HepG2 (cell line): ENCODE measurements around the gene HES7. TPM values are rescaled to one million over a fixed set of nuclear protein-coding genes. Genes with fewer than 3 reads are reported as not detected.

Experiments
- HES4 ChIP-seq: sonication (generic); formaldehyde crosslinking; IDR thresholded peaks from 2 replicates; pipeline ENCODE4 v1.9.0; 2021; ENCODE audit warnings: mild to moderate bottlenecking, missing genetic modification reagents, borderline replicate concordance
- MYC ChIP-seq: sonication (generic); formaldehyde crosslinking; IDR thresholded peaks from 2 replicates; pipeline ENCODE4 v1.9.0; 2021; ENCODE audit warnings: missing genetic modification reagents, borderline replicate concordance
- RAD21 ChIP-seq: fragments of 450-650 bp; formaldehyde crosslinking; IDR thresholded peaks from 2 replicates; pipeline ENCODE4 v1.5.0; 2020; ENCODE audit warnings: mild to moderate bottlenecking
- ZNF644 ChIP-seq: IDR thresholded peaks from 2 replicates; pipeline ENCODE4 v1.6.1; 2016; ENCODE audit warnings: low read depth
- polyA plus RNA-seq, 8 experiments: library from polyadenylated mRNA; depleted of rRNA in 3 of 8; stranded (reverse) in 7 of 8; unstranded in 1 of 8; fragments of >200 nt; fragmentation: Illumina TruSeq in 4 of 8; extraction: Trizol in 4 of 8; gene quantifications; 2 replicates each; pipeline versions ENCODE4 v1.2.1 to v1.2.3, GENCODE V29; 2011 to 2016; ENCODE audit warnings: low read depth in 4 of 8, missing spikeins in 1 of 8, mixed read lengths in 1 of 8; ENCODE audit not compliant: insufficient read depth in 1 of 8
- total RNA-seq, 5 experiments: library from RNA; depleted of rRNA; stranded (reverse); fragments of >200 nt; fragmentation: Illumina TruSeq; extraction: Trizol; gene quantifications; 2 replicates each; pipeline ENCODE4 v1.2.3, GENCODE V29; 2016; ENCODE audit warnings: low read depth in 1 of 5
- TF ChIP-seq, protein P1 (sequence below): sonication (generic); formaldehyde crosslinking; IDR thresholded peaks from 2 replicates; pipeline ENCODE4 v1.4.0; 2020; ENCODE audit warnings: mild to moderate bottlenecking, missing genetic modification reagents

The HES7 gene
- total and polyA plus RNA-seq, 2 of the 13 experiments (the other 11 are each of a cell fraction or from before 2014, with no cell fraction given) = not detected

DNA sequence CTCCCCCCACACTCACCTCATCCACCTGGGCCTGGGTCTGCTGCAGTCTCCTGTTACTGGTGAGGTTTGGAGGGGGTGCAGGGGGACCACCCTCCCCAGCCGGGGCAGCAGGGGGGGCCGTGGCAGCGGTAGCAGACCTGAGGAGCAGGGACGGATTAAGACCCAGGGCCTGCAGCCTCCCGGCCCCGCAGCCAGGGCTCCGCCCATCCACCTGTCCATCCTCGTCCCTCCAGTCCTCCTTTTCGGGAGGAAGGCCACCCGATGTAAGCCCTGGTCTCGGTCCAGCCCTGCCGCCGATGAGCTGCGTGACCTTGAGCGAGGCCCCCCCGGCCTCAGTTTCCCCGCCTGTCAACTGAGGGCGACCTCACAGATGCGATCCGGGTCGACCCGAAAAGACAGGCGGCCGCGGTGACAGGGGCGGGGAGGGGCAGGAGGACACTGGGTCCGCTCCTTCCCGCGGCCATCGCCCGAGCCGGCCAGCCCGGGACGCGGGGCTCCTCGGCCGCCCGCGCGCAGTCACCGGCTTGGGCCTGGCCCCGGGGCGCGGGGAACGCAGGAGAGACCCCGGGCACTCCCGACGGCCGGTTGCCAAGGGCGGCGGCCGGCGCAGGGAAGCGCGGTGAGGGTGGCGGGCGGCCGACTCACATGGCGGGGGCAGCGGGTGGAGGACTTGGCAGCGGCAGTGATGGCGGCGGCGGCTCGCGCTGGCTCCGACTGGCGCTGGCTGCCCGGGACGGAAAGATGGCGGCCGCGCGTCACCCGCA lies 38.5 kb upstream of the HES7 start, which contains the start of gene VAMP2 (continued):
- TF ChIP-seq, protein P1, sequence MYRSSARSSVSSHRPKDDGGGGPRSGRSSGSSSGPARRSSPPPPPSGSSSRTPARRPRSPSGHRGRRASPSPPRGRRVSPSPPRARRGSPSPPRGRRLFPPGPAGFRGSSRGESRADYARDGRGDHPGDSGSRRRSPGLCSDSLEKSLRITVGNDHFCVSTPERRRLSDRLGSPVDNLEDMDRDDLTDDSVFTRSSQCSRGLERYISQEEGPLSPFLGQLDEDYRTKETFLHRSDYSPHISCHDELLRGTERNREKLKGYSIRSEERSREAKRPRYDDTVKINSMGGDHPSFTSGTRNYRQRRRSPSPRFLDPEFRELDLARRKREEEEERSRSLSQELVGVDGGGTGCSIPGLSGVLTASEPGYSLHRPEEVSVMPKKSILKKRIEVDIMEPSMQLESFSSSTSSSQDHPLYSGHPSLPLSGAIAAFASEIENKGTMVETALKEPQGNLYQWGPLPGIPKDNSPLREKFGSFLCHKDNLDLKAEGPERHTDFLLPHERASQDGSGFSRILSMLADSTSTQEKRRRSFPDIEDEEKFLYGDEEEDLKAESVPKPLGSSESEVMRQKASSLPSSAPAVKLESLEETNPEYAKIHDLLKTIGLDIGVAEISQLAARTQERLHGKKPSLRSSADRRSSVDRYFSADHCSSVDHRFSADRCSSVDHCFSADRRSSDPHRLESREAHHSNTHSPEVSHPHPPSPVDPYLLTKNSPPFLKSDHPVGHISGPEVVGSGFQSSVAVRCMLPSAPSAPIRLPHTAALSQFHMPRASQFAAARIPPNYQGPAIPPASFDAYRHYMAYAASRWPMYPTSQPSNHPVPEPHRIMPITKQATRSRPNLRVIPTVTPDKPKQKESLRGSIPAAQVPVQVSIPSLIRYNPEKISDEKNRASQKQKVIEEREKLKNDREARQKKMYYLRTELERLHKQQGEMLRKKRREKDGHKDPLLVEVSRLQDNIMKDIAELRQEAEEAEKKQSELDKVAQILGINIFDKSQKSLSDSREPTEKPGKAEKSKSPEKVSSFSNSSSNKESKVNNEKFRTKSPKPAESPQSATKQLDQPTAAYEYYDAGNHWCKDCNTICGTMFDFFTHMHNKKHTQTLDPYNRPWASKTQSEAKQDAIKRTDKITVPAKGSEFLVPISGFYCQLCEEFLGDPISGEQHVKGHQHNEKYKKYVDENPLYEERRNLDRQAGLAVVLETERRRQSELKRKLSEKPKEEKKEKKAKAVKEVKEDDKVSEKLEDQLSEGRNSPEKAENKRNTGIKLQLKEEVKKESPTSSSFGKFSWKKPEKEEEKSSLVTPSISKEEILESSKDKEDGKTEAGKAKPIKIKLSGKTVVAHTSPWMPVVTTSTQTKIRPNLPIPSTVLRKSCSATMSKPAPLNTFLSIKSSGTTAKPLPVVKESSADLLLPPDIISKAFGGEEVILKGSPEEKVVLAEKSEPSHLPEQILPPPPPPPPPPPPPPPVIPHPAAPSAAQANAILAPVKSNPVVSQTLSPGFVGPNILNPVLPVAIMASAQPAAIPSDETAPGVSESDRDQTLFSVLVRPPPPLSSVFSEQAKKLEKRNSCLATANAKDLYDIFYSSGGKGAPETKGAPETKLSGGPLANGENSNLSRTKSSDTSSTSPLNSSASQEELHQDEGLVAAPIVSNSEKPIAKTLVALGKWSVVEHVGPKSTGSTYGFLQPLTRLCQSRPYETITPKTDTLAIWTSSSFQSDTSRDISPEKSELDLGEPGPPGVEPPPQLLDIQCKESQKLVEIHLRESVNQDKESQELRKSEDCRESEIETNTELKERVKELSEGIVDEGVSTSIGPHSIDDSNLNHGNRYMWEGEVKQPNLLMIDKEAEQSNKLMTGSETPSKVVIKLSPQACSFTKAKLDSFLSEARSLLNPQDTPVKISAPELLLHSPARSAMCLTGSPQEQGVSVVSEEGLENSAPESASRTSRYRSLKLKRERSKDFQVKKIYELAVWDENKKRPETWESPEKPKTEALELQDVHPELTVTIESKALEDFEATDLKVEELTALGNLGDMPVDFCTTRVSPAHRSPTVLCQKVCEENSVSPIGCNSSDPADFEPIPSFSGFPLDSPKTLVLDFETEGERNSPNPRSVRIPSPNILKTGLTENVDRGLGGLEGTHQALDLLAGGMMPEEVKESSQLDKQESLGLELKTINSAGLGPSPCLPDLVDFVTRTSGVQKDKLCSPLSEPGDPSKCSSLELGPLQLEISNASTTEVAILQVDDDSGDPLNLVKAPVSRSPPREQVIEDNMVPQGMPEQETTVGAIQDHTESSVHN = no peak
- no peak for TF ChIP-seq ZNF644 (CRISPR knock-in tag)
- TF ChIP-seq RAD21 (CRISPR knock-in tag) = peak; percentile 28; the same call in 1 of the 2 replicates
- TF ChIP-seq HES4 (CRISPR knock-in tag) = peak; percentile 89
- TF ChIP-seq MYC = peak; percentile 17; the same call in 1 of the 2 replicates
